Thyroid gland (tissue), 4 donors: Measurements from ENCODE around the gene NTN5.

Source experiments
- CTCF ChIP-seq, 6 experiments: fragments of 200-600 bp in 3 of 6; fragments of 450-650 bp in 3 of 6; sonication (generic) in 3 of 6; IDR thresholded peaks; one replicate each; pipeline ENCODE4 v1.5.1; 2016 to 2019; ENCODE audit warnings: antibody characterized with exemption in 6 of 6, mild to moderate bottlenecking in 2 of 6, inconsistent platforms in 1 of 6, moderate library complexity in 1 of 6
- POLR2A ChIP-seq, 2 donors: fragments of 450-650 bp; IDR thresholded peaks; one replicate each; pipeline ENCODE4 v1.6.1; 2017; ENCODE audit warnings: antibody characterized with exemption in 2 of 2, mild to moderate bottlenecking in 2 of 2, moderate library complexity in 1 of 2

- no peak for TF ChIP-seq CTCF (IDR thresholded peaks at IDR 0.05)
- TF ChIP-seq POLR2A (IDR thresholded peaks at IDR 0.05), result no peak
Measured at GRCh38 chr19:48689449-48689848, 16.6 kb upstream of the NTN5 start.
